Fibroblast of skin of left biceps (primary cell): ENCODE results near the gene CDH16.
"Not testable (repeated sequence)": the region's sequence is repeated elsewhere in the genome, so short reads cannot be mapped to it uniquely, and the experiment has no call there.

Experiments
- DNase-seq, 2 experiments: peaks; one replicate each; pipeline ENCODE4 v3.0.0-alpha.2; 2013; ENCODE audit warnings: low read depth in 2 of 2

Gene CDH16

DNA sequence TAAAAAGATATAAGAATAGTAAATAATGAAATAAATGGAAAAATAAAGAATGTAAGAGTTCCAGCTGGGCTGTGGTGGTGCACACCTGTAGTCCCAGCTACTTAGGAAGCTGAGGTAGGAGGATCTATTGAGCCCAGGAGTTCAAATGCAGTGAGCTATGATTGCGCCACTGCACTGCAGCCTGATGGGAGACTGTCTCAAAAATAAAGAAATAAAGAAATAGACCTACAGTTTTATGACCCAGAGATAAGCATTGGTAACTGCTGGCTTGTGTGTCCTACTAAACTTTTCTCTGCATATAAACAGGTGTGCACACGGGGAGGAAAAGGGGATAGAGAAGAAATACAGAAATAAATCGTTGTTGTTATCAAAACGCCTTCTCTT lies 46.1 kb downstream of the CDH16 start:
- no peak for DNase-seq

DNA sequence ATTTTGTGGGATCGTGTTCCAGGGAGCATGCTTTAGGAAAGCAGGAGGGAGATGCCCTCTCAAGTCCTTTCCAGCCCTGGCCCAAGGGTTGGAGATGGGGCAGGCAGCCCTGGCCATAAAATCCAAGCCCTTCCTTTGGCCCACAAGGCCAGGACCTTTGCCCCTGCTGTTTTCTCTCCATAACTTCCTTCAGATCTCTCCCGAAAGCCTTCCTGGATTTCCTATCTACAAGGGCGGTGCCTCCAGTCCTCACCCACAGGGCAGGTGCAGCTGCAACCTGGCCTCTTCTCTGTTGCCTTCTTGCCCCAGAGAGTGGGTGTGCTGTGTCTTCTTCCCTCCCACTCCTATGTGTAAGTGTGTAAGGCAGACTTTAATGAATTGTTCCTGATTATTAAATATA lies 46.8 kb downstream of the CDH16 start:
- DNase-seq: no peak

DNA sequence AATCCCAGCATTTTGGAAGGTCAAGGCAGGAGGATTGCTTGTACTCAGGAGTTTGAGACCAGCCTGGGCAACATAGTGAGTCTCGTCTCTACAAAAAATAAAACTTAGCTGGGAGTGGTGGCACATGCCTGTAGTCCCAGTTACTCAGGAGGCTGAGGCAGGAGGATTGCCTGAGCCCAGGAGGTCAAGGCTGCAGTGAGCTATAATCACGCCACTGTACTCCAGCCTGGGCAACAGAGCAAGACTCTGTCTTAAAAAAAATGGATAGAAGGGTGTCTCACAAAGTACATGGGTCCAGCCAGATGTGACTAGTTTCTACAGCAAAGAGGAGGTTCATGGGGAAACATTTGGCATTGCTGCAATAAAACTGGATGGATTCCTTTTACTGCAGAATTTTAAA lies 47.3 kb downstream of the CDH16 start:
- DNase-seq: not testable (repeated sequence)

DNA sequence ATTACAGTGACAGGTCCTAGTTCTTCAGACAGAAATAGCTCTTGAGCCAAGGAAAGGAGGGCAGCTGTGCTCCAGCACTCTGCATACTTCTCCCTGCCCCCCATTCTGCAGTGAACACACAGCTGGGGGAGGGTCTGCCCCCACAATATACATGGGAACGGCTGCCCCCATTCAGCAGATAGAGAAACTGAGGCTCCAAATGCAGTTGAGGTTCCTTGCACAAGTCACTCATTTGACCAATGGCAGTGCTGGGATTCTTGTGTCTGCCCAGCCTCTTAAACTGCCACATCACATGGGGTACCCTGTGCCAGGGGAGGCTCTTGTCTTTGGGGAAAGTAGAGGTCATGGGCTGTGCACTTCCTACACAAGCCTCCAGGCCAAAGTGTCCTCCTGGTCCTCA lies 49.3 kb downstream of the CDH16 start:
- no peak for DNase-seq

DNA sequence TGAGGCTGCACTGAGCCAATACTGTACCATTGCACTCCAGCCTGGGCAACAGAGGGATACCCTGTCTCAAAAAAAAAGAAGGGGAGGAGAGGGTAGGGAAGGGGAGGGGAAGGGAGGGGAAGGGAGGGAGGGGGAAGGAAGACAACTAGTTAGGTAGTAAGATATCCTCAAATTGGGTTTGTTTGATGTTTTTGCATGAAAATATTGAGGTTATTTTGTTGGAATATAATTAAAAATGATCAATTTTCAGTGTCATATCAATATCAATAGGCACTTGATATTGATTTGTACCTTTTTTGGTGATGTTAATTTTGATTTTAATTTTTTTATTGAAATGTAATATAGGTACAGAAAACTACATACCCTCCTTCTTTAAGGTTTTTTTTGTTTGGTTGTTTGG lies 55.0 kb downstream of the CDH16 start:
- DNase-seq: no peak

DNA sequence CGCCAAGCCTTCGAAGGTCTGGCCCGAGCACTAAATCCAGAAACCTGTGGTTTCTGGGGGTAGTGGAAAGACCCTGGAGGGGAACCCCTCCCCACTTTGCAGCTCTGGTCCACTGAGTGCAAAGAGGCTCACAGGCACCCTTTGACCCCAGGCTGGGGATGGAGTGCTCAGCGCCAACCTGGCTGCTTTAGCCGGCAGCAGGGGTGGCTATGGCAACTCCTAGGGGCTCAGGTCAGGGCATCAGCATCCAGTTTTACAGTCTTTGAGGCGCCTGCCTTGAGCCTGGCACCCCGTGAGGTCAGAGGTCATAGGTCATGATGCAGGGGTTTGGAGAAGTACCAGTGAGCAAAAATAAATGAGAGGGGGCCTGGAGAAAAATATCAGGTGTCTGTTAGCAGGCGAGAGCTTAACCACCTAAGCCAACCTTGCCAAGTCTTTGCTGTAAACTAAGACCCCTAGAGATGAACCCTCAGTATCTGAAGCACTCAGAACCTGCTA lies 56.6 kb downstream of the CDH16 start:
- no peak for DNase-seq

DNA sequence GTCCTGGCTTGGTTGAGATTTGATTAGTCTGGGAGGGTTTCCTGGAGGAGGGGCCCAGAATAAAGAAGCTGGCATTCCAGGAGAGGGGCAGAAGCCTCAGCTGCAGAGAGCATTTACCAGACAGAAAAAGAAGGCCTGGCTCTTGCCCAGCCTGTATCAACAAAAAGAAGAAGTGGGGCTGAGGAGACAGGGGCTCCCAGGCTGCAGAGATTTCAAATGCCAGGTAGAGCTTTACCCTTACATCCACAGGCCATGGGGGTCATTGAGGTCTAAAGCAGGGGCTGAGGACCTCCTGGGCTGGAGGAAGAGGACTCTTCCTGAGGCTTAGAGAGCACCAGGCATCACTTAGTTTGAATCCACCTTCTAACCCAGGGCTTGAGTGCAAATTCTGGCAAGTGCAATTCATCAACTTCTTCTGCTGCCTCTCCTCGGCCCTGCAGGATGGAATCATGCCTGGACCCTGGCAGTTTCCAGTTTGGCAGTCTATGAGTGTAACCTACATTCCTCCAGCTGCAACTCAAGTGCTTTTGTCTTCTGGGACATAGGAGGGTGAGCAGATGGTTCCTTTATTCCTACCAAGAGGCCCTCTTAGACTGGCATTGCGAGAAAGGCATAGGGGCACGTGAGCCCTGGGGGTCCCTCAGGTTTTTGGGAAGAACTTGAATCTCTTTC lies 59.2 kb downstream of the CDH16 start:
- DNase-seq: no peak

DNA sequence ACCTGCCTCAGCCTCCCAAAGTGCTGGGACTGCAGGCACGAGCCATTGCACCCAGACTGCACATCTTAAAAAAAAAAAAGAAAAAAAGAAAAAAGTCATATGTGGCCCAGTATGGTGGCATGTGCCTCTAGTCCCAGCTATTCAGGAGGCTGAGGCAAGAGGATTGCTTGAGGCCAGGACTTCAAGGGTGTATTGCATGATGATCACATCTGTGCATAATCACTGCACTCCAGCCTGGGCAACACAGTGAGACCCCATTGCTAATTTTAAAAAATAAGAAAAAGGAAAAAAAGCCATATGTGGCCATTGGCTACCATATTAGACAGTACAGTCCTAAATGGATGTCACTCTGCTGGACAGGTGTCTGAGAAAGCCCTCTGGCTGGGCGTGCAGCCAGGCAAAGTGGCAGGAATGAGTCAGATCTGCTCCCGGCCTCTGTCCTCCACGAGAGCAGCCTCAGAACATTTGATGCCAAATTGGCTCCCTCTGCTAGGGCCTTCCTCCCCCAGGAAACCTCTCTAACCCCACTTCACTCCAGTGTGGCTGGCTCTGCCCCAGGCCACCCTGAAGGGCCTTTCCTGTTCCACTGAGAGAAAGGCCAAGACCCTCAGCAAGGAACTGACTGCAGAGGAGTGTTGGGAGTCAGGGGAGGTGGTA lies 59.8 kb downstream of the CDH16 start:
- DNase-seq: no peak
